NOMO-1 treated with DMSO at 0.1 percent for 48 hours (cell line): Measurements from ENCODE around the gene TEX54.

Experiments used
- DNase-seq: peaks from one replicate; lab custom pipeline; 2025; ENCODE audit not compliant: unreplicated experiment; lab: John Stamatoyannopoulos, UW

Gene TEX54

GRCh38 chr11:62789576-62789975, 43.1 kb downstream of the TEX54 start:
- DNase-seq = no peak

GRCh38 chr11:62788991-62789390, 43.6 kb downstream of the TEX54 start:
- no peak for DNase-seq

DNA sequence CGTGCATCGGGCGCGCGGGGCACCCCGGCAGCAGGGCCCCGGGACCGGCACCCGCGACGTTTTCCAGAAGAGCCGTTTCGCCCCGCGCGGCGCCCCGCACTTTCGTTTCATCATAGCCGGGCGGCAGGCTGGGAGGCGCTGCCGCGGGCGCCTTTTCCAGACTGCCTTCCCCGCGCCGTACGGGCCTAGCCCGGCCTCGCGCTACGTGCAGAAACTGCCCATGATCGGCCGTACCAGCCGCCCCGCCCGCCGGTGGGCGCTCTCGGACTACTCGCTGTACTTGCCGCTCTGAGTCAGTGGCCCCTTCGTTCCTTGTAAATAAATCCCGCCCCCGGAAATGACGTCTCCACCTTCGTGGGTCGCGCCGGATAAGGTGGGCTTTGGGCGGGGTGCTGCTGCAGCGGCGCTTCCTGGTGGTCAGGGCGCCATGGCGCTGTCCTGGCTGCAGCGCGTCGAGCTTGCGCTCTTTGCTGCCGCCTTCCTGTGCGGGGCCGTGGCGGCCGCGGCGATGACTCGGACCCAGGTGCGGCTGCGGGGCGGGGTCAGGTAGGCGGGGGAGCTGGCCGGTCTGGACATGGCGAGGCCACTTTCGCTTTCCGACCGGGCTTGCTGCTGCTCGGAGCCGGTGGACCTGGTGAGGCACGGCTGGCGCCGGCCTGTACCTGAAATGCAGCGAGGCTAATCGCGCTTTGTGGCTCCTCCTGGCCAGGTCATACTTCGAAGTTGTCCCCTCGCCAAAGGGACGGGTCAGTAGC, 45.5 kb downstream of the TEX54 start, which contains the start of gene TMEM179B:
Gene TMEM179B, plus strand, starts transcription at position 398 of the 755 bp plus-strand sequence. Its CDS starts 30 bp downstream, at position 428.
- peak; percentile 98 for DNase-seq

DNA sequence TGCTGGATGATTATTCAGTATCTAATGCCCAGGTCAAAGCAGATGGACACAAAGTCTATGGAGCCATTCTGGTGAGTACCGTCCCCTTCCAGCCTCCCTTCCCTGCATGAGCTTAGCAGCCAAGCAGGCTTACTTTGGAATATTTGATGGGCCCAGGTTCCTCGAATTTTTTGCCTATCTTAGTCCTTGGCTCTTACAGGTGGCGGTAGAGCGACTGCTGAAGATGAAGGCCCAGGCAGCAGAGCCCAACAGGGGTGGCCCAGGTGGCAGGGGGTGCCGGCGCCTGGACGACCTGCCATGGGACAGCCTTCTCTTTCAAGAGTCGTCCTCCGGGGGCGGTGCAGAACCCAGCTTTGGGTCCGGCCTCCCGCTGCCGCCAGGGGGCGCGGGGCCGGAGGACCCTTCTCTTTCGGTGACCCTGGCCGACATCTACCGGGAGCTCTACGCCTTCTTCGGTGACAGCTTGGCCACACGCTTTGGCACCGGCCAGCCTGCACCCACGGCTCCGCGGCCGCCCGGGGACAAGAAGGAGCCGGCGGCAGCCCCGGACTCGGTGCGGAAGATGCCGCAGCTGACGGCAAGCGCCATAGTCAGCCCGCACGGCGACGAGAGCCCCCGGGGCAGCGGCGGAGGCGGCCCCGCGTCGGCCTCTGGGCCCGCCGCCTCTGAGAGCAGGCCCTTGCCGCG, 46.2 kb downstream of the TEX54 start:
- DNase-seq = peak; percentile 82

DNA sequence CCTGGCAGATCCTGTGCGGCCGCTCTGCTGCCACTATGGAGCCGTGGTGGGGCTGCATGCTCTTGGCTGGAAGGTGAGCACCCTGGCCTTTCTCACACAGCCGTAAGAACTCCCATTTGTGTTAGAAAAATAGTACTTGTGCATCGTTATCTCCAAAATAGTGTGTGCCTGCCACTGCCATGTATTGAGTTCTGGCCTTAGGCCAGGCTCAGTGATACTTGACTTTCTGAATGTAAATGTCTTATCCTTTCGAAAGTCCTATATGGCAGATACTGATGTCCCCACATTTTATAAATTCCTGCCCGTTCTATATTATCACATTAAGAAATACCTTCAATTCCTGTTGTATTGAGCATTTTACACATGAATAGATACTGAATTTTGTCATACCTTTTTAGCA, 49.9 kb downstream of the TEX54 start:
- DNase-seq = no peak
